Left lung (tissue), 10 donors: ENCODE data around the gene ABCA13. TPM values are rescaled to one million over a fixed set of nuclear protein-coding genes. Genes with fewer than 3 reads are reported as not detected.
A peak's percentile ranks its signal among the peaks of the same experiment; 100 is the strongest.
"Not testable (repeated sequence)": the region's sequence is repeated elsewhere in the genome, so short reads cannot be mapped to it uniquely, and the experiment has no call there.

Experiments used
- ATAC-seq: fragments of 200-7000 bp; cut with Tn5 transposase; one replicate; pipeline ENCODE4 v1.9.1; 2020; ENCODE audit warnings: moderate library complexity
- DNase-seq, 4 donors: peaks; one replicate each; pipeline ENCODE4 v3.0.0-alpha.2; 2013 to 2020
- H3K27ac ChIP-seq, 2 donors: fragments of 200-600 bp; sonication (generic) in 1 of 2; one replicate each; pipeline versions ENCODE4 v1.5.0 to v1.8.0; 2020 to 2021
- H3K27me3 ChIP-seq, 2 donors: fragments of 200-600 bp; sonication (generic) in 1 of 2; one replicate each; pipeline versions ENCODE4 v1.5.0 to v1.8.0; 2020 to 2021
- H3K36me3 ChIP-seq, 2 donors: fragments of 200-600 bp; sonication (generic) in 1 of 2; one replicate each; pipeline versions ENCODE4 v1.5.0 to v1.8.0; 2020 to 2021
- H3K4me1 ChIP-seq, 2 donors: fragments of 200-600 bp; one replicate each; pipeline ENCODE4 v1.8.0; 2021
- H3K4me3 ChIP-seq, 2 donors: fragments of 200-600 bp; sonication (generic) in 1 of 2; one replicate each; pipeline versions ENCODE4 v1.5.0 to v1.8.0; 2020 to 2021; ENCODE audit warnings: mild to moderate bottlenecking in 1 of 2
- H3K9me3 ChIP-seq, 2 donors: fragments of 200-600 bp; sonication (generic) in 1 of 2; one replicate each; pipeline versions ENCODE4 v1.5.0 to v1.8.0; 2020 to 2021
- CTCF ChIP-seq, 2 donors: fragments of 200-600 bp; sonication (generic) in 1 of 2; IDR thresholded peaks; one replicate each; pipeline versions ENCODE4 v1.5.0 to v1.8.0; 2021; ENCODE audit warnings: antibody characterized with exemption in 2 of 2
- intact Hi-C, 2 donors: fragments of 100-400 bp; cut with DNase I; formaldehyde crosslinking; loops; one replicate each; pipeline versions ENCODE4 v1.11.2 to v1.14.2; 2022
- polyA plus RNA-seq, 6 donors: library from polyadenylated mRNA; unstranded; fragments of 120-200 nt; gene quantifications; one replicate each; pipeline ENCODE4 v1.2.1, GENCODE V29; 2013; ENCODE audit not compliant: insufficient read length in 6 of 6
- total RNA-seq, 2 donors: library from RNA; stranded (reverse); fragmentation: NEBNext Ultra II Directional; extraction: Animal tissue kit (Norgen Biotek cat#: 25700); gene quantifications; one replicate each; pipeline ENCODE4 v1.2.1, GENCODE V29; 2021
- donor health status: DM: no; HTN: yes; CAD: no.
- donor health status: DM: no; HTN: no; CAD: no.

The ABCA13 gene
- total and polyA plus RNA-seq, 8 donors = 0.55 to 2.9 (median 1.7) TPM

GRCh38 chr7:48192996-48193395 is 21.7 kb downstream of the ABCA13 start:
- ATAC-seq (no peak), DNase-seq (no peak)
- Histone ChIP-seq H3K4me3 (no peak overlapping the region), H3K4me1 (no peaks in the 10 kb centered on the region), H3K9me3 (peaks cover 0 to under 1% of the 10 kb centered on the region in 2 donors), H3K36me3 (no peaks in the 10 kb centered on the region), H3K27me3 (no peaks in the 10 kb centered on the region), H3K27ac (no peak overlapping the region)
- no peak for TF ChIP-seq CTCF (IDR thresholded peaks at IDR 0.05)
- intact Hi-C loops = no loop called here

GRCh38 chr7:48193421-48193820 is 22.2 kb downstream of the ABCA13 start:
- no peak for ATAC-seq
- Histone ChIP-seq H3K4me1 (no peaks in the 10 kb centered on the region), H3K27me3 (no peaks in the 10 kb centered on the region), H3K9me3 (no peaks in the 10 kb centered on the region), H3K4me3 (no peak overlapping the region), H3K36me3 (no peaks in the 10 kb centered on the region), H3K27ac (no peak overlapping the region)
- DNase-seq = no peak
- no peak for TF ChIP-seq CTCF (IDR thresholded peaks at IDR 0.05)
- intact Hi-C loops = no loop called here

- peak in 1 of 4 donors; percentile 53 for DNase-seq
- peak; percentile 26 for ATAC-seq
- H3K27me3 ChIP-seq, H3K27ac ChIP-seq, H3K9me3 ChIP-seq, H3K4me3 ChIP-seq, intact Hi-C loops, H3K36me3 ChIP-seq, H3K4me1 ChIP-seq: not testable (repeated sequence)
Measured at GRCh38 chr7:48200946-48201589, 29.8 kb downstream of the ABCA13 start.

GRCh38 chr7:48202916-48203315 is 31.7 kb downstream of the ABCA13 start:
- H3K27ac ChIP-seq, H3K27me3 ChIP-seq, H3K36me3 ChIP-seq, H3K9me3 ChIP-seq, intact Hi-C loops, H3K4me3 ChIP-seq, H3K4me1 ChIP-seq, ATAC-seq: not testable (repeated sequence)
- peak in 1 of 4 donors; percentile 60 for DNase-seq

GRCh38 chr7:48207155-48207675 is 36.0 kb downstream of the ABCA13 start:
- Histone ChIP-seq H3K27me3 (no peaks in the 10 kb centered on the region), H3K4me1 (no peaks in the 10 kb centered on the region), H3K36me3 (no peaks in the 10 kb centered on the region), H3K4me3 (no peak overlapping the region), H3K27ac (no peak overlapping the region), H3K9me3 (no peaks in the 10 kb centered on the region)
- intact Hi-C loops = no loop called here
- no peak for TF ChIP-seq CTCF (IDR thresholded peaks at IDR 0.05)
- ATAC-seq (no peak), DNase-seq (no peak)

- Histone ChIP-seq H3K27me3 (no peaks in the 10 kb centered on the region), H3K4me1 (no peaks in the 10 kb centered on the region), H3K4me3 (no peak overlapping the region), H3K9me3 (no peaks in the 10 kb centered on the region), H3K27ac (no peak overlapping the region), H3K36me3 (no peaks in the 10 kb centered on the region)
- TF ChIP-seq CTCF (IDR thresholded peaks at IDR 0.05) = no peak
- no peak for ATAC-seq
- DNase-seq = no peak
- intact Hi-C loops = no loop called here
Measured at GRCh38 chr7:48209004-48209600, 37.8 kb downstream of the ABCA13 start.
